B cell (primary cell): ENCODE measurements around the gene KRTAP5-1. TPM values are rescaled to one million over a fixed set of nuclear protein-coding genes. Genes with fewer than 3 reads are reported as not detected.

ENCODE experiments used
- ATAC-seq: fragments of 200-7000 bp; cut with Tn5 transposase; one replicate; pipeline ENCODE4 v1.10.0; 2021; ENCODE audit warnings: low read depth, mild to moderate bottlenecking, moderate number of reproducible peaks, moderate library complexity
- CTCF ChIA-PET: fragments of 350-600 bp; sonication (Branson Sonifier 250); formaldehyde crosslinking; loops from one replicate; lab custom pipeline; 2021; ENCODE audit warnings: antibody characterized with exemption, inconsistent platforms; lab: Charles Lee
- POLR2A ChIA-PET: fragments of 350-600 bp; sonication (Branson Sonifier 250); formaldehyde crosslinking; loops from one replicate; lab custom pipeline; 2021; ENCODE audit warnings: antibody characterized with exemption; lab: Charles Lee
- DNase-seq: peaks from one replicate; pipeline ENCODE4 v3.0.0; 2013
- H2AFZ ChIP-seq: 2 replicates; pipeline ENCODE4 v1.6.1; 2012; ENCODE audit warnings: mild to moderate bottlenecking, low read depth, low read length; ENCODE audit not compliant: insufficient read depth, poor library complexity, severe bottlenecking
- H3K27ac ChIP-seq, 2 donors: 1 replicate in 1 of 2; 2 replicates in 1 of 2; pipeline ENCODE4 v1.5.1; 2012 to 2013; ENCODE audit warnings: low read length in 2 of 2, mild to moderate bottlenecking in 2 of 2, moderate library complexity in 1 of 2
- H3K27me3 ChIP-seq, 4 experiments: fragments of 200-600 bp in 1 of 4; sonication (generic) in 1 of 4; replicated peaks in 1 of 4; 1 replicate in 2 of 4; 2 replicates in 2 of 4; pipeline versions ENCODE4 v1.6.1 to v1.7.0; 2013 to 2016; ENCODE audit warnings: low read length in 3 of 4, mild to moderate bottlenecking in 2 of 4, mixed read lengths in 1 of 4, moderate library complexity in 1 of 4; ENCODE audit not compliant: insufficient read depth in 4 of 4, control insufficient read depth in 3 of 4; ENCODE audit errors: control extremely low read depth in 1 of 4
- H3K36me3 ChIP-seq, 2 experiments: replicated peaks in 1 of 2; 1 replicate in 1 of 2; 2 replicates in 1 of 2; pipeline versions ENCODE4 v1.6.1 to v1.7.1; 2013; ENCODE audit warnings: low read length in 1 of 2; ENCODE audit not compliant: insufficient read depth in 2 of 2, control insufficient read depth in 1 of 2; ENCODE audit errors: control extremely low read depth in 1 of 2, extremely low read depth in 1 of 2
- H3K4me1 ChIP-seq, 2 donors: fragments of 200-600 bp in 1 of 2; sonication (generic) in 1 of 2; 1 replicate in 1 of 2; 2 replicates in 1 of 2; pipeline versions ENCODE4 v1.5.1 to v1.6.1; 2013 to 2017; ENCODE audit warnings: low read length in 2 of 2; ENCODE audit not compliant: control insufficient read depth in 2 of 2, insufficient read depth in 2 of 2
- H3K4me2 ChIP-seq: replicated peaks from 2 replicates; pipeline ENCODE3; 2012; ENCODE audit warnings: mild to moderate bottlenecking, low read depth, low read length; ENCODE audit not compliant: poor library complexity, severe bottlenecking
- H3K4me3 ChIP-seq, 5 experiments: fragments of 200-600 bp in 1 of 5; sonication (generic) in 1 of 5; 1 replicate in 3 of 5; 2 replicates in 2 of 5; pipeline versions ENCODE4 v1.5.1 to v1.7.0; 2011 to 2016; ENCODE audit warnings: low read length in 4 of 5, mild to moderate bottlenecking in 4 of 5, low read depth in 2 of 5, control low read depth in 1 of 5, moderate library complexity in 1 of 5; ENCODE audit not compliant: insufficient read depth in 1 of 5; ENCODE audit errors: control extremely low read depth in 1 of 5, extremely low read depth in 1 of 5
- H3K79me2 ChIP-seq: fragments of 200-600 bp; sonication (generic); one replicate; pipeline ENCODE4 v1.6.0; 2016; ENCODE audit warnings: low read length; ENCODE audit not compliant: control insufficient read depth, insufficient read depth
- H3K9ac ChIP-seq: fragments of 200-600 bp; sonication (generic); 2 replicates; pipeline ENCODE4 v1.6.1; 2017; ENCODE audit warnings: mild to moderate bottlenecking, low read length, moderate library complexity
- H3K9me3 ChIP-seq, 3 donors: one replicate each; pipeline versions ENCODE4 v1.6.1 to v1.7.1; 2013; ENCODE audit warnings: low read length in 2 of 3; ENCODE audit not compliant: control insufficient read depth in 2 of 3, insufficient read depth in 1 of 3; ENCODE audit errors: control extremely low read depth in 1 of 3
- H4K20me1 ChIP-seq: 2 replicates; pipeline ENCODE4 v1.6.0; 2012; ENCODE audit warnings: mild to moderate bottlenecking, low read length; ENCODE audit not compliant: insufficient read depth, control insufficient read depth, poor library complexity, severe bottlenecking
- H3K27ac Mint-ChIP-seq: one replicate; pipeline ENCODE4 v1.8.0; 2021; ENCODE audit warnings: mixed read lengths
- H3K27me3 Mint-ChIP-seq: one replicate; pipeline ENCODE4 v1.8.0; 2021; ENCODE audit warnings: mixed read lengths
- H3K4me1 Mint-ChIP-seq: one replicate; pipeline ENCODE4 v1.8.0; 2021; ENCODE audit warnings: mixed read lengths
- H3K4me3 Mint-ChIP-seq: one replicate; pipeline ENCODE4 v1.8.0; 2021; ENCODE audit warnings: mixed read lengths
- H3K9me3 Mint-ChIP-seq: one replicate; pipeline ENCODE4 v1.8.0; 2022; ENCODE audit warnings: mixed read lengths; ENCODE audit not compliant: insufficient read depth
- CTCF ChIP-seq: fragments of 200-600 bp; IDR thresholded peaks from one replicate; pipeline ENCODE4 v1.8.0; 2022; ENCODE audit warnings: antibody characterized with exemption, mild to moderate bottlenecking
- EZH2 ChIP-seq: IDR thresholded peaks from 2 replicates; pipeline ENCODE4 v1.6.1; 2012; ENCODE audit warnings: borderline replicate concordance, low read depth, mild to moderate bottlenecking, moderate library complexity, low read length; ENCODE audit not compliant: insufficient read depth, poor library complexity, severe bottlenecking
- WGBS: methylation state at CpG from one replicate; pipeline ENCODE4 v1.1.5; 2013; ENCODE audit warnings: missing lambda C conversion rate; ENCODE audit not compliant: insufficient coverage; 5-methylcytosine and 5-hydroxymethylcytosine counted together
- intact Hi-C: fragments of 100-400 bp; cut with micrococcal nuclease; formaldehyde crosslinking; loops from one replicate; pipeline ENCODE4 v1.10.0; 2022
- polyA plus RNA-seq: library from polyadenylated mRNA; depleted of rRNA; stranded (reverse); fragments of >200 nt; gene quantifications from 2 replicates; pipeline ENCODE4 v1.2.3, GENCODE V29; 2012
- total RNA-seq, 2 donors: library from RNA; stranded (reverse); fragments of 120-200 nt in 1 of 2; gene quantifications; 1 replicate in 1 of 2; 2 replicates in 1 of 2; pipeline versions ENCODE4 v1.2.3 to v1.2.4, GENCODE V29; 2013 to 2022

Gene KRTAP5-1
- total and polyA plus RNA-seq, 2 donors (not counting 1 experiment from before 2014, with no cell fraction given) = not detected

GRCh38 chr11:1573903-1574237 is 11.2 kb downstream of the KRTAP5-1 start:
- no peaks in the 10 kb centered on the region for H3K36me3 ChIP-seq
- peaks cover 5% of the 10 kb centered on the region for H3K9me3 Mint-ChIP-seq
- H2AFZ ChIP-seq = peak overlapping the region; percentile 72
- peak overlapping the region; percentile 85 for H3K27ac ChIP-seq
- peaks cover 31 to 33% of the 10 kb centered on the region in 2 donors for H3K4me1 ChIP-seq
- H3K9me3 ChIP-seq = peaks cover 0 to 11% (median 9%) of the 10 kb centered on the region in 3 donors
- H3K4me2 ChIP-seq = peak overlapping the region; percentile 96
- H3K27me3 ChIP-seq = peaks cover 0 to 37% (median 9%) of the 10 kb centered on the region in 4 experiments
- peak overlapping the region in 4 of 5 experiments; percentile 40 to 75 (median 64) for H3K4me3 ChIP-seq
- 5% methylated on average over 7 of the region's 7 CpGs for WGBS
- ChIA-PET CTCF (interaction anchor here (0.8 to 4.2 kb wide), 19 partner anchors 8 to 371 kb away, joined by 3 to 60 read pairs (median 8); partner anchors contain the start of genes BRSK2, KRTAP5-1, KRTAP5-5 and TOLLIP), POLR2A (interaction anchor here (0.7 to 2.0 kb wide), 4 partner anchors 10 to 184 kb away, joined by 3 to 9 read pairs (median 6); partner anchors contain the start of gene BRSK2)
- no peaks in the 10 kb centered on the region for H4K20me1 ChIP-seq
- peak overlapping the region; percentile 85 for H3K27ac Mint-ChIP-seq
- H3K9ac ChIP-seq = peak overlapping the region; percentile 86
- H3K4me1 Mint-ChIP-seq = peaks cover 20% of the 10 kb centered on the region
- no peak for DNase-seq
- H3K27me3 Mint-ChIP-seq = peaks cover 14% of the 10 kb centered on the region
- intact Hi-C loops = loop anchor here (1.0 to 5.0 kb wide), 6 partner anchors 28 to 312 kb away; no protein-coding TSS in a partner anchor
- H3K4me3 Mint-ChIP-seq = peak overlapping the region; percentile 84
- no peaks in the 10 kb centered on the region for H3K79me2 ChIP-seq
- TF ChIP-seq CTCF = no peak
- ATAC-seq = peak; percentile 4

- peaks cover 0 to 36% (median 9%) of the 10 kb centered on the region in 4 experiments for H3K27me3 ChIP-seq
- Mint-ChIP-seq H3K4me3 (peak overlapping the region; percentile 84), H3K27ac (peak overlapping the region; percentile 85), H3K9me3 (peaks cover 3% of the 10 kb centered on the region), H3K27me3 (peaks cover 13% of the 10 kb centered on the region), H3K4me1 (peaks cover 20% of the 10 kb centered on the region)
- peak overlapping the region in 4 of 5 experiments; percentile 40 to 75 (median 64) for H3K4me3 ChIP-seq
- peaks cover 0 to 6% (median 3%) of the 10 kb centered on the region in 3 donors for H3K9me3 ChIP-seq
- H3K4me1 ChIP-seq = peaks cover 31 to 33% of the 10 kb centered on the region in 2 donors
- H3K4me2 ChIP-seq = peak overlapping the region; percentile 96
- 4% methylated on average over 22 of the region's 37 CpGs for WGBS
- H3K9ac ChIP-seq = peak overlapping the region; percentile 86
- DNase-seq (peak; percentile 65), ATAC-seq (peak; percentile 2)
- ChIA-PET CTCF (interaction anchor here (0.8 to 4.2 kb wide), 13 partner anchors 8 to 371 kb away, joined by 3 to 60 read pairs (median 8); partner anchors contain the start of gene BRSK2), POLR2A (interaction anchor here (0.8 to 2.0 kb wide), 2 partner anchors 16 to 26 kb away, joined by 4 to 9 read pairs; no protein-coding TSS in a partner anchor)
- H2AFZ ChIP-seq = peak overlapping the region; percentile 39
- intact Hi-C loops = loop anchor here (5.0 kb wide), 2 partner anchors 121 to 311 kb away; no protein-coding TSS in a partner anchor
- no peaks in the 10 kb centered on the region for H4K20me1 ChIP-seq
- H3K36me3 ChIP-seq = no peaks in the 10 kb centered on the region
- TF ChIP-seq CTCF (no peak), EZH2 (no peak)
- H3K79me2 ChIP-seq = no peaks in the 10 kb centered on the region
- H3K27ac ChIP-seq = peak overlapping the region; percentile 85
Observed at GRCh38 chr11:1573077-1573902, 11.8 kb downstream of the KRTAP5-1 start.
